NCI-H446 (cell line): Measurements from ENCODE around the gene XDH.

Source experiments
- DNase-seq, 2 experiments: peaks; one replicate each; lab custom pipeline; 2025; lab: John Stamatoyannopoulos, UW

XDH gene

GRCh38 chr2:31402388-31402787 lies 12.2 kb downstream of the XDH start:
- DNase-seq = no peak

DNA sequence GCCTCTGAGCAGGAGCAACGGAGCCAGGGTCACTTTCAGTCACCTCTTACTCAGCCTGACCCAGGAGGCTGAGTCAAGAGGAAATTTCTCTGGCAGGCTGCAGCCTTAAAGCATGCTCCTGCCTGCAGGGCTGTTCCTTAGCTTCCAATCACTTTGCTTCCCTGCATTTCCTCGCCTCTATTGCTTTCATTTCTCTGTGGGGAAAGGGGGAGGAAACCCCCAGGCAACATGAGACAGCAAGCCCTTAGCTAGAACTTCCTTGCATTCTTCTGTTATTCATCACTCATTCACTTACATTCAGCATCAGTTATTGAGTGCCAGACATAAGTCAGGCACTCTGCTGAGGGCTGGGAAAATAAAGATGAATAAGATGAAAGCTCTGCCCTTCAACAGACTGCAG lies 13.0 kb downstream of the XDH start:
- no peak for DNase-seq

GRCh38 chr2:31398881-31399280 lies 15.7 kb downstream of the XDH start:
- DNase-seq = no peak

DNA sequence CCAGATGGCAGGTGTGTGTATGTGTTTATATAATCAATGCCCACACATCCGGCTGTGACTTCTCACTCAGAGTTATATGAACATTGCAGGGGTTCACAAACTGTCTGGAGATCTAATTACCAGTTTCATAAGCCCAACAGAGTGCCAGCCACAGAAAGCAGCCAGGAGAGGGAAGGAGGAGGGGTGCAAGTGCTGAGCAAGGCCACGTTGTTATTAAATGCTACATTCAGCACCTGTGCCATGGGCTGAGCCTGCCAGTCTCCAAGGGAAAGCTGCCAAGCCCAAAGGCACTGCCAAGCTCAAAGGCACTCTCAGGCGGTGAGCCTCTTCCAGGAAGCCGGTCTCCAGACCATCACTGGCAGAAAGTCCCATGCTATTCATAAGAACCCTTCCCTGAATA lies 17.4 kb downstream of the XDH start:
- DNase-seq = peak; percentile 32 to 77

GRCh38 chr2:31390324-31390723 lies 24.2 kb downstream of the XDH start:
- DNase-seq = no peak

- no peak for DNase-seq
Observed at GRCh38 chr2:31388736-31389135, 25.8 kb downstream of the XDH start.

- DNase-seq = no peak
Observed at GRCh38 chr2:31387850-31388249, 26.7 kb downstream of the XDH start.

DNA sequence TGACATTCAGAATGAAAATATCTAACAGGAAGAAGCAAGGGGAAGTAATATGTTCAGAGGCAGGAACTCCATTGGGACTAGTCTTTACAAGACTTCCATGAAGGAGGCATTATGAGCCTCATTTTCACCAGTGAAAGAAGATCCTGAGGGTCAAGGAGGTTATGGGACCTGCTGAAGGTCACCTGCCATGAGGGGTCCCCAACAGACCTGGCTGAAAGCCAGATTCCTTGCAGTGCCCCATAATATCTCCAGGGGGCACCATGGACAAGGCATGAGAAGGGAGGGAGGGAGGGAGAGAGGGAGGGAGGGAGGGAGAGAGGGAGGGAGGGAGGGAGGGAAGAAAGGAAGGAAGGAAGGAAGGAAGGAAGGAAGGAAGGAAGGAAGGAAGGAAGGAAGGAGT lies 27.9 kb downstream of the XDH start:
- peak in 1 of 2 experiments; percentile 2 for DNase-seq

DNA sequence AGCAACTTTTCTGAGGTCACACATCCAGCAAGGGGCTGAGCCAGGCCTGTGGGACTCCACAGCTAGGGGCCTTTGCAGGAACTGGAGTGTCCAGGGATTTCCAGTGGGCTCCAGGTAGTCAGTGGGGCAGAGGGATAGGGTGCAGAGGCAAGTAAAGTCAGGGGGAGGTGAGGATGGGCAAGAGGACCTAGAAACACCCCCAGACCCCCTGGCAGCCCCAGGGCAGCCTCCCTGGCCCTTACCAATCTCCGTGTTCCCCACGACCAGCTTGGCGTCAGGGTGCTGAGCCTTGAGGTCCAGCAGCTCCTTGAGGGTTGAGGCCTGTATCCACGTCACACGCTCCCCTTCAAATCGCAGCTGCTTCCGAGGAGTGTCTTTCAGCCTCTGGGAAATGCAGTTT lies 28.4 kb downstream of the XDH start:
- no peak for DNase-seq

DNA sequence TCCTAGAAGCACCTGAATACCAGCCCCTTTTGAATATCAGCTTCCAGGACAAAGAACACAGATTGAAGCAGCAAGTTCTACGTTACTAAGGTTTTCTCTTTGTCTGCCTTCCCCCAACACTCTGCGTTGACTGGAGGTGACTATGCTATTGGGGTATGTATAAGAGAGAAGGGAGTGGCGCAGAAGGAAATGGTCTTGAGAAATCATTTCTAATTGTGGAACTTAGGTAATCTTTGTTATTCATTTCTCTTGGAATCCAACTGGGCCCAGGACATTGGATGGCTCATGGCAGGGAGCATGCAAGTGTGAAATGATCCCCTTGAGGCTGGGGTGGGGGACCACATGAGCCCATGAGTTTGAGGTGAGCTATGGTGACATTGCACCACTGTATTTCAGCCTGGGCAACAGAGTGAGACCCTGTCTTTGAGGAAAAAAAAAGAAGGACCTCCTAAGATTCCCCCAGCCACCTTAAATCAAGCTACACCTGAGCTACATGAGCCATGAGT lies 29.7 kb downstream of the XDH start:
- DNase-seq = no peak

DNA sequence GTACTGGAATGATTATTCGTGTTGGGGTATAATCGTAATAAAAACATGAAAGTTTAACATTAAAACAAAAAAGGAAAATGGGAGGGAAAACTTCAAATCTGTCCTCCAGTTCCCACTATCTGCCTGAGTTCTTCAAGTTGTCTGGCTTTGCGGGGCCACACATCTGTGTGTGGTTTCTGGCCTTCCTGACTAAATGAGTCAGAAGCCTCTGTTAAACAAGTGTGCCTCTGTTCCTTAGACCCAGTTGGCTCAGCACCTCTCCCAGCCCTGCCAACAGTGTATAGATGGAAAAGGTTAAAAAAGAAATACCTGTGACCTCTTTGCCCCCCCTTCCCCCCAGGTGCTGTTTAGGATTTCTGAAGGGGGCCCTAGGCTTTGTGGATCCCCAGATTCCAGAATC lies 30.2 kb downstream of the XDH start:
- DNase-seq = no peak

GRCh38 chr2:31383471-31384153 lies 30.9 kb downstream of the XDH start:
- no peak for DNase-seq

DNA sequence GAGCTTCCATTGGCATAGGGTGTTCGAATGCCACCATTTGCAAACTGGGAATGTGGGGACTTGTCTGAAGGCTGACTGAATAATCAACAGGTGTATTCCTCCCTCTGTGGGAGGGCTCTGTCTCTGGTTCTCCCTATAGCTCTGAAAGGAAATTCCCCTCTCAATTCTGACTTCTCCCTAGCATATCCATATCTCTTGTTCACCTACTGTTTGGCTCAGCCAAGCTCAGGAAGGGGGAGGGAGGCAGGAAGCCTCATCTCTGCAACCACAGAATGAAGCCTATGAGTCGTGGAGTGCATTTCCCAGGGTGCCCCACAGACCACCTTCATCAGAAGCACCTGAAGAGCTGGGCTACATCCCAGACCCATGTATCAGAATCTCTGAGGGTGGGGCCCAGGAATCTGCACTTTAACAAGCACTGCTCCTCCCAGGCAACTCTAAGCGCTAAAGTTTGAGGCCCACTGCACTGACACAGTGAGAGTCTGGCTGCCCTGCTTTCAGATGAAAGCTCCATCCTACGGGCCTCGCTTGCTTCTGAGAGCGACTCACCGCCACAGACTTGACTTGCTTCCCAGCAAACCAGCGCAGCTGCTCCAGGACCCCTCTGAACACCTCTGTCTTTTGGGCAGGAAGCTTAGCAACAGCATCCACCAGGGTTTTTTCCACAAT lies 32.0 kb downstream of the XDH start:
- no peak for DNase-seq

GRCh38 chr2:31381601-31382000 lies 32.9 kb downstream of the XDH start:
- DNase-seq = no peak

DNA sequence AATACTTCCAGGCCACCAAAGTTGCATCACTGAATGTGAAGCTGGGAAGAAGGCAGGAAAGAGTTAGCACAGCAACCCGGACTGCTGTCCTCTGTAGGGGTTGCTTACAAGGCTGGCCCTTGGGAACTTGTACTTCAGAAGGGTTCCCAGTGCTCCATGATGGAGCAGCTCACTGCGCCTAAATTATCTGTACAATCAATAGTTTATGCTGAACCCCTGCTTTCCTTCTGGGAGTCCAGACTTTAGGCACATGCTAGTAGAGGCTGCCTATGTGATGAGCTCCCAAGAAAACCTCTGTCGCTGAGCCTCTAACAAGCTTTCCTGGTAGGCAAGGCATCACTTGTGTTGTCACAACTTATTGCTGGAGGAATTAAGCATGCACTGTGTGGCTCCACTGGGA lies 34.3 kb downstream of the XDH start:
- no peak for DNase-seq

GRCh38 chr2:31379747-31380146 lies 34.8 kb downstream of the XDH start:
- no peak for DNase-seq

DNA sequence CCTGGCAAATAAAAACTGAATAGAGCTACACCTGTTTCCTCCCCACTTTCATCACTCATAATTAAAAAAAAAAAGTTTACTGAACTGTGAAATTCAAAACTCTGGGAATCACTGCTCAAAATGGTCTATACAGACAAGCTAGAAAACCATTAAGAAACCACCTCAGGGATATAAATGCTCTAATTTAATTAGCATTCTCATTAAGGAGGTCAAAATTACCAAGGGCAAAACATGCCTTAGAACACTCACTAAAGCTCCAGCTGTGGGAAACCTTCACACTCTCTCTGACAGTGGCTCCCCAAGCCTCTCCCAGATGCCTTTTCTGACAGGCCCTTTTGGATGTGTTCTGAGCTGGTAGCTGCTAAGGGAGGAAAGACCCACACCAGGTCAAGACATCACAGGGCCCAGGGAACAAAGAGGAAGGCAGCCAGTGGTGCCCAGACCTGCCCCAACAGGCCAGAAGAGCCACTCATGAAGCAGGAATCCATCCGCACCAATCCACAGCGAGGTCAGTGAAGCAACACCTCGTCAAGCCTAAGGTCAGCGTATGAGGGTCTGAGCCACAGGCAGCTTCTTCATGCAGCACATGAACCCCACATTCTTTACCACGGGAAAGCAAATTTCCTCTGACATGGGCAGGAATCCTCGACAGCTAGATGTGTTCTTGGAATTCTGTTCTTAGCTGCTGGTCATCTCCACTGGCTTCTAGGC lies 35.6 kb downstream of the XDH start:
- no peak for DNase-seq

- DNase-seq = no peak
Observed at GRCh38 chr2:31378389-31378788, 36.2 kb downstream of the XDH start.

GRCh38 chr2:31373127-31373526 lies 41.4 kb downstream of the XDH start:
- no peak for DNase-seq

- no peak for DNase-seq
Observed at GRCh38 chr2:31372097-31372496, 42.4 kb downstream of the XDH start.

DNA sequence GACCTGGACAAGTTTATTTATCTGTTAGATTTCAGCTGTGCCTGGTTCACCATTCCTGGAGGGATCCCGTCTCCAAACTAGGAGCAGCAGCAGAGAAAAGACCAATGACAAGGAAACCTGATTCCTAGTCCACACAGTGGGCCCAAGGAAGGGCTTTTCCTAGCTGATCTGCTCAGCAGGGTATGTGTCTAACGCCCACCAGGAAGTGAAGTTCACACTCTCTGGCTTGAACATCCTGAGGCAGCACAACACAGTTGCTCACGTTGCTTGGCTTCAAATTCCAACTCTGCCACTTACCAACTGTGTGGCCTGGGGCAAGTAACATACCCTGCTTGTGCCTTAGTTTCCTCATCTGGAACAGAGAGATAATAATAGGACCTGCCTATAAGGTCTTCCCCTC lies 42.9 kb downstream of the XDH start:
- no peak for DNase-seq

- DNase-seq = no peak
Observed at GRCh38 chr2:31366733-31367132, 47.8 kb downstream of the XDH start.

DNA sequence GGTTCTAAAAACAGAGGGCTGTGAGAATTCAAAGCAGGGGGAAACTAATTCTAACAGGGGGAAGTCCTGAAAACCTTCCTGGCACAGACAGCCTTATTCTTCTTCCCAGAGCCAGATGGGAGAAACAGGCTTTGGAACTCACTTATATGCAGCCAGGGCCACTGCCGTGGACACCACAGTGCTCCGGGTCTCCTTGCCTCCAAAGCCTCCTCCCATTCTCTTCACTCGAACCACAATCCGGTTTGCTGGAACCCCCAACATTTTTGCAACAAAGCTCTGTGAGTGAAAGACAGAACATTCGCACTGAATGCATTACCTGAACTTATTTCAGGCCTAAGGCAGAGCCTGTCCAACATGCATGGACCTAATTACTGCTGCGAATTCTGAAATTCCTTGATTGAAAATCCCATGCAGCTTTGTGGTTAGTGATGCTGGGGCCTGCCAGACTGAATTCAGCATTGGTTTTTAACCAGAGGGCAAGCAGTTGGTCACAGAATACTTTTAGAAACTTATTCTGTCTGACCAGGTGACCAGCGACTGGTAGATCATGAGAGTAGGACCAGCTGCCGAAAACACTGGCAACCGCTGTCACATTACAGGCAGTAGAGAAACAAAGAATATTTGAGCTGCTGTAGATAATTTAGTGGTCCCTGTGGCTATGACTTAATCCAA lies 48.6 kb downstream of the XDH start:
- no peak for DNase-seq
